T-helper 22 cell (primary cell): ENCODE data around the gene NEK7.
"Not testable (repeated sequence)": the region's sequence is repeated elsewhere in the genome, so short reads cannot be mapped to it uniquely, and the experiment has no call there.

Source experiments
- DNase-seq: peaks from one replicate; pipeline ENCODE4 v3.0.0-alpha.2; 2020; ENCODE audit warnings: low read depth

The NEK7 gene

DNA sequence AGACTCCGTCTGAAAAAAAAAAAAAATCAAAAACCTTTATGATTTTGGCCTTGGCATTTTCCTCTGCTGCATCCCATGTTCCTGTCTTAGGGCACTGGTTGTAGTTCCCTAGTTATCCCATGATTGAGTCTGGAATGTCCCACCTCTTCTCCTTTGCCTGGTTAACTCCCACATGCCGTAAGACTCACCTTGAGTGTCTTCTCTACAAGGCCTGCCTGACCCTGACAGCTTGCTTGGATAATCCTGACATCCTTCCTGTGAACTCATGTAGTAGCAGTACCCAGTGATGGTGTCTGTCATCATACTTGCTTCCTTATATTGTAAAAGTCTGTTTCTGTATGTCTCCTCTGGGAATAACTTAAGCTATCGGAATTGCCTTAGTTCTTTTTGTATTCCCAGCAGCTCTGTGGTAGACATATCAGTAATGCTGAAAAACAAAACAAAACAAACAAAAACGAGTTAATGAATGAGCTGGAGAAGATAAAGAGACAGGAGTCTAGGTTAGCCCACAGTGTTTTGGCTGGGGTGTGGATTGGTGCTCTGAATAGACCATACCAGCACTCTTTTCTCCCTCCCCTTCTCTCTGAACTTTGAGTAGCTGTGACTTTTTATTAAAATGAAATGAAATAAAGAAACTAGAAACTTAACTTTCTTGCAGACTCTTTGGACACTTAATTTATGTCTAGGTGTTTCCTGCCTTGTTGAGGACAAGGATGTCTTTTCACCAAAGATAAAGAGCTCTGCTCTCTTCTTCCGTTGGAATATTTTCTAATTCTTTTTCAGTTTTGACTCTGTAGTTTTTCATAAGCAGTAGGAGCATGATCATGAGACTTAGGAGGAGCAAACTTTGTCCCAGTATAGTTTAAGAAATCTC is 15.1 kb downstream of the NEK7 start:
- no peak for DNase-seq

DNA sequence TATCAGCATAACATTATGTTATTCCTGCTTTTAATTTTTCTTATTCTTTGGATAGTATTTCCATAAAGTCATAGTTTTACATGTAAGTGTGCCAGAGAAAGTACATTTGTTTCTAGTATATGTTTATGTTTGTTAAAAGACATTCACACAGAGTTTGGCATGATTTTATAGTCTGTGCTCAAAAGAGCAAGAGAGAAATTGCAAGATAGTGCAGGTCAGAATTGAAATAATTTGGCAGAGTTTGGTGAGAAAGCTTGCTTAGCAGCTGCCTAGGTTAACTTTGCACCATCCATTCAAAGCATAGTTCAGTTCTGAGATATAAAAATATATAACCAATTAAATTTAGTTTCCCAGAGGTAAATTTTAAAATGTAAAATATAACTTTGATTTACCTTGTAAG is 17.0 kb downstream of the NEK7 start:
- no peak for DNase-seq

DNA sequence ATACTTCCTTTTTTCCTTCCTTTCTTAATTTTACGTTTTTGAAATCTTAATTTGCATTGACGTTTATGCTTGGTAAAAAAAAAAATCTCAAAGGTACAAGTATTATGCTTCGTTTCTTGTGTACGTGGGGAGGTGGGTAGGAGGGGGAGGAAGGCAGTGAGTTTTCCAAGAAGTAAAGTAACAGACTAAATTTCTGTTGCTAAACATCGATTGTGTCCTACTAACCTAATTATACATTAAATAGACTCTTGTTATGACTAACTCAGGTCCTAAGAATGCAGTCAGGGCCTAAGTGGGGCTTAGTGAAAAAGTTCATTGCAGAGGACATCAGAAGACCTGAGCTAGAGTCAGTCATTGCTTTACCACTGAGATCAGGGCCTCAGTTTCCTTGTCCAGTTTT is 17.5 kb downstream of the NEK7 start:
- DNase-seq = peak; percentile 8

DNA sequence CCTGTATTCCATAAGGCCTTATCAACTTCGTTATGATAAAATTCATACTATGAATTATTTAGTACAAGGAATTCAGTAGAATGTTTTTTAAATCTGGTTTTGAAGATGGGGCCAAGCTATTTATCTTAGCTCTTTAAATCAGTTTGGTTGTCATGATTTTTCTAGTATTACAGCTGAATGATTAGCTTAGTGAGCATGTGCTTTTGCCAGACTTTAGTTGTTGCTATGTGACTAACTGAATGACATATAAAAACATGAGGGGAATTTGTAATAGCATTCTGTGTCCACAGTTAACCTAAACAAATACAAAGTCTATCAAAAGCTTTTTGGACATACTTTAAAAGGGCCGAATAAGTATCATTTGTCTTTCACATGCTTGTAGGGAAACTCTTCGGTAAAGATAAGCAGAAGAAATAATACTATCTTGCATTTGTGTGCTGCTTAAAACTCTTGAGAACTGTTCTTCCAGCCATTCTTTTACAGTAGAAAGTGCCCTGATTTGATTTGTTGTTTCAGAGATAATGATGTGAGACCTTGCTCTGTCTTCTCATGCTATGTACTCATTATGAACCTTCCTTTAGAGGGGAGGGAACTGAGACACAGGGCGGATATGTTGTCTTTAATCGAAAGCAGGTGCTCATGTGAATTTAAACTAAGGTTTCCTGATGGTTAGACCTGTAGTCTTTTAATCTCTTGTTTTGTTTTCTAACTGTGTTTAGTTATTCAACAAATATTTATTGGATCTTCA is 18.8 kb downstream of the NEK7 start:
- peak; percentile 4 for DNase-seq

DNA sequence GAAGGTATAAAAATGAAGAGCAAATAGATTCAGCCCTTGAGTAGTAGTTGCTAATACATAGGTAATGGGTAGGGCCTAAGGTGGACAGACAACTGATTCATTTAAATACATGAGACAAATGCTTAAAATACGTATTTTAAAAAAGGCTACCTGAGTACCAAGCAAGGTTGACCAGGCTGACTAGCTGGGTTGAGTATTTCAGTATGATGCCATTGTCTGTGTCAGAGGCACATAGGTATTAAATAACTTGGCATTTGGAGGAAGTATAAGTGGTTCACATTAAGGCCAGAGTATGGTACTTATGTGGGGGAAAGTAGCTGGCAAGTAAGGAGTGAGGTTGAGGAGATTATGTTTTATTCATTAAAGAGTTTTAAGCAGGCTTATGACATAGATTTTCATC is 19.4 kb downstream of the NEK7 start:
- DNase-seq = no peak

DNA sequence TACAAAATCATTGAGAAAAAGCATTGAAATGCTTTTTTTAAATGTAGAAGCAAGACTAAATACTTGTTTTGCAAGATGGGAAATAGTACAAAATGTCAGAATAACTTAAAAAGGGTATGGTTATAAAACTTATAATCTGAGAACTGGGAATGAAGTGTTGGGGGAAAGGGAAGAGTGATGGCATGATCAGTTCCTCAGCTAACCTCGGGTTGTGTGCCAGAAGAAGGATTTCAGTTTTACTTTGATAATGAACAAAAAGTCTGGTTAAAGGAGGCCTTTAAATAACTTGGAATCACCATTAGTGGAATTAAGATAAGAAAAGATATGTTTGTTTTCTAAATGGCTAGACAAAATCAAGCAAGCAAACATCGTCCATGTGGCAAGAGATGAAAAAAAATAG is 20.7 kb downstream of the NEK7 start:
- DNase-seq = no peak

DNA sequence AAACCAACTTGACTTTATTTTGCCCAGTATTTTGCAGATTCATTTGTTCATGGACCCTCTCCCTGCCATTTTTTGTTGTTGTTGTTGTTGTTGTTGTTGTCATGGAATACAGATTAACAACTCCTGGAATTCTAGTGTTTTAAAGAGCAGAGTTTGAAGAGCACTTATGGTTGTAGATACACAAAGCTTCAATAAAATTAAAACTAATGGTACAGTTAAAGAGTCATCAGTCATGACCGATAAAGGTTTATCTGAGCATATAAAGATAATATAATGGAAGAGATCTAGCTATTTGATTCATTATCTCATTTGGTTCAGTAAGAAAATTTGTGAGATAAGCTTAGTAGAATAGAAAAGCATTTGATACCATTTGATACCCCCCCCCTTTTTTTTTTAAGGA is 21.8 kb downstream of the NEK7 start:
- DNase-seq = no peak

DNA sequence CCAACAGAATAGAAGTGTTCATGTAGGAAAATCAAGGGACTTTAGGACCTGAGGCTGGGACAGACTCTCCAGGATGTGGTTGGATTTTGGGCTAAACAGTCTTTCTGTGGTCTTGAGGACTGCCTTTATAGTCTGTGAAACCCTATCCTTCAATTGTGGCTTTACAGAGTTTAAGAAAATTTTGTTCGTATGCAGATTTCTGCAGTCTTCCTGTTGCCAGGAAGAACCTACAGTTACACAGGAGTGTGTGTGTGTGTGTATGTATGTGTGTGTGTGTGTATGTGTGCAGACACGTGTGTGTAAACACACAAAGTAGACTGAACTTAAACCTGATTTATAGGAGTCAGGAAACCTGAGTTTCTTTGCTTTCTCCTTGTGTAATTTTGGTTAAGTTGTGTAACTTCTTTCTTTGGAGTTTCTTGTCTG is 22.8 kb downstream of the NEK7 start:
- no peak for DNase-seq

DNA sequence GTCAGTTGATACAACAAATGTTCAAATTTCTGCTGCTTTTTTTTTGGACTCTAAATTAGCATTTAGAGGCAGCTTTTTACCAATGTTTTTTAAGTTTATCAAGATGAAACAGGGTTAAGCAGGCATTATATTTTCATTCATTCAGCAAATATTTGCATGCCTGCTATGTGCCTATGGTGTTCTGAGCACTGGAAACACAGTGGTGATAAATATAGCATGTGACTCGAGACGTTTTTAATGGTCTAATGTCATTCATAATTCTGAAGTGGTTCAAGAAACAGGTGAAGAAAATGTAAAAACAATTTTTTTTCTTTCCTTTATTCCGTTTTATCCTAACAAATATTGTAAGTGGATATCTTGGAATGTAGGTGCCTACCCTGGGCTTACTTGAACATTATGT is 26.8 kb downstream of the NEK7 start:
- DNase-seq = no peak

DNA sequence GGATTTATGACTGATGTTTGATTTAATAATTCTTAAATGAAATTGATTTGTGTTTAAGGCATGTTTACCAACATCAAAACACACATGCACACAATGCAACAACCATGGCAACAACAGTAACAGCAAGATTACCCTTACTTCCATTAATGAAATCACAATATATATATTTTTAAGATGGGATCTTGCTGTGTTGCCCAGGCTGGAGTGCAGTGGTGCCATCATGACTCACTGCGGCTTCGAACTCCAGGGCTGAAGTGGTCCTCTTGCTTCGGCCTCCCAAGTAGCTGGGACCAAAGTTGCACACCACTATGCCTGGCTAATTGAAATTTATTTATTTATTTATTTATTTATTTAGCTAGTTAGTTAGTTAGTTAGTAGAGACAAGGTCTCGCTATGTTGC is 27.7 kb downstream of the NEK7 start:
- DNase-seq = no peak

DNA sequence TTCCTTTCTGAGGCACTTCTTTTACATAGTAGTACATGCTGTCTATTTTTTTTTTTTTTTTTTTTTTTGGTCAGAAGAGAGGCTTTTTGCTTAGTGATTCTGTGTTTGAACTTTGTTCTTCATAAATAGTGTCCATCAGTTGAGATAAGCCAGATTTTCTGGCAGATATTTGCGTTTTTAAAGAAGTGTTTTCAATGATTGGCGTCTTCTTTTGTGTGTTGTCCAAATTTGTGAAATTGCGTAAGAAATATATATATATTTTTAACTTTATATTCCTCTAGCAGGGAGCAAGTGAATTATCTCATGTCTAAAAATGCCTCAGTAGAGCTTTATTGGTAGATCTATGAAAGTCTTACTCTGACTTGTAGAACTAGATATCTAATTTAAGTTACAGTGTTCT is 28.3 kb downstream of the NEK7 start:
- no peak for DNase-seq

DNA sequence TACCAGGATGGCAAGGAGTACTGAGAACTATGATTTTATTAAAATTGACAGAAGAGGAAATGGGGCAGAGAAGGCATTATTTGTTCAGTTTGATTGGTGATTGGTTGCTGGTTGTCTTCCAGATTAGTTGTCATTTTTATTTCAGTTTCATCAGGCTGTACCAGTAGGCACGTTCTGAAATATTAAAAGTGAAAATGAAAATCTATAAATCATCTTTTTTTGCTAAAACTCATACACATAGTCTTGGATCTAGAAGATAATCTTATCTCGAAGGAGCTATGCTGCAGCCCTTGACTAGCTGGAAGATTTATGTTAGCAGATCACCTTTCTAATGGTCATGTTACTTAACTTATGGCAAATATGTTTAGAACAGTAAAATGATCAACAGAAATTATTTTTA is 29.0 kb downstream of the NEK7 start:
- no peak for DNase-seq

DNA sequence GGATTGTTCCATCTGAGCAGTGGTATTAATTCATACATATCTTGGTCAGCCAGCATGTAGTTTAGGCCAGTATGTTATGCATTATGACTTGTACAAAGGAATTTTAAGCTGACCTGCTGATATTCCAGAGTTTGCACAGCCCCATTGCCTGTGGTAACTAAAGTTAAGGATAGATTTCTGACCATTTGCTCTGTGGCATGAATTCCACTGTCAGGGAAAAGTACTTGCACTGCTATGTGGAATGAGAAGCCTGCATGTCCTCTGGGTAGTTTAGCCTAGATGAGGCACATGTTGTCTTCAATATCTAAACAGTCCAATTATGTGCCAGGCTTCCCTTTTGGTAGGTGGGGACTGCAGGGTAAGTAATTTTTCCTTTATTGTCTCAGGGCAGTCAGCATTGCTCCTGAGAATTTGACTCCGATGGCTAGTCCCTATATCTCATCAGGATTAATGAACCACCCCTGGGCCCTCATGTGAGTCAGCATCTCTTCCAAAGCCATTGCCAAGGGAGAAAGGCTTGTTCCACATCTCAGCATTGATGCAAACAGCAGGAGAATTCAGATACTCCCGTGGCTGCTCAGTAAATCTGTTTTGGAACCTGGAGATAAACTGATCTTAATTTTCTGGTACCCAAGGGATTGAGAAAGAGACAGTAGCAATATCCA is 30.2 kb downstream of the NEK7 start:
- DNase-seq = no peak

DNA sequence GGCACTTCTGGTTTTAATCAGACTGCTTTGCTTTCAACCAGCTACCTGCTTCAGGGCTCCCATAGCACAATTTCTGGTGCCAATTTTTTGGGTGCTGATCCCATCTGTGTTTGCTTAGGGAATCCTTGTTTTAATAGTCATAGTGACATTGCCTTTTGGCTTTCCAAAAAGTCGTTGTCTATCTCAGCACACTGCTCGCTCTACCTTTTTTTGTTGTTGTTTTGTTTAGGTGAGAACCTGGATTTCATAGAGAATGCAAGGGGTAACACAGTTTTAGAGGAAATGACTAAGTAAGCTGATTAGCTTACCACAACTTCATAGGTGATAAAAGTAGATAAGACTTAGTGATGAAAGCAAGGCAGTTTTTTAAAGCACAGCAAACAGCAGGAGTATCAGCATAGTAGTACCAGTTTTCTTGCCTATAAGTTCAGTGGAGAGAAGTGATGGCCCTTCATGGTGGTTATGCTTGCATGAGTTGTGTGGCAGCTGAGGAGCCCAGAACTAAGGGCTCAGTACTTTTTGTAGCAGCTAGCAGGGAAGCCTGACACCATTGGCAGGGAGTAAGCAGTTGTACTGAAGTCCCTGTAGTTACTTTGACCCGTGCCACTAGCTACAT is 31.3 kb downstream of the NEK7 start:
- DNase-seq = peak; percentile 32

DNA sequence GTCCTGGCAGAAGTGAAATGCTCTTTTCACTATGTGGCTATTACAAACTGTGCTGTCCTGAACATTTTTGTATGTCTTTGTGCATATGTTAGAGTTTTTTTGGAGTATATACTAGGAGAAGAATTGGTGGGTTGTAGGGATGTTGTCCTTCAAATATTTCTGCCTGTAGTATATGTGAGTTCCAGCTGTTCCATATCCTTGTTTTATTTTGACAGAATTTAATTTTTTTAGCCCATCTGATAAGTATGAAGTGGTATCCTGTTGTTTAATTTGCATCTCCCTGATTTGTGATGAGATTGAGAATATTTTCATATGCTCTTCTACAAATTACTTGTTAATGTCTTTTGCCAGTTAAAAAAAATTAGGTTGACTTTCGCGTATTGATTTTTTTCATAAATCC is 34.3 kb downstream of the NEK7 start:
- no peak for DNase-seq

DNA sequence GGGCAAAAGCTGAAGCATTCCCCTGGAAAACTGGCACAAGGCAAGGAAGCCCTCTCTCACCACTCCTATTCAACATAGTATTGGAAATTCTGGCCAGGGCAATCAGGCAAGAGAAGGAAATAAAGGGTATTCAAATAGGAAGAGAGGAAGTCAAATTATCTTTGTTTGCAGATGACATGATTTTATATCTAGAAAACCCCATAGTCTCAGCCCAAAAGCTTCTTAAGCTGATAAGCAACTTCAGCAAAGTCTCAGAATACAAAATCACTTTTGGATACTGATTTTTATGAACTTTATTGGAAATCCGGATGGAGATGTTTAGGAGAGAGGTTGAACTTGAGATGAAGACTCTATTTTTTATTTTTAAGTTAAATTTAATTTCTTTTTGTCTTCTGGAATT is 37.1 kb downstream of the NEK7 start:
- not testable (repeated sequence) for DNase-seq

DNA sequence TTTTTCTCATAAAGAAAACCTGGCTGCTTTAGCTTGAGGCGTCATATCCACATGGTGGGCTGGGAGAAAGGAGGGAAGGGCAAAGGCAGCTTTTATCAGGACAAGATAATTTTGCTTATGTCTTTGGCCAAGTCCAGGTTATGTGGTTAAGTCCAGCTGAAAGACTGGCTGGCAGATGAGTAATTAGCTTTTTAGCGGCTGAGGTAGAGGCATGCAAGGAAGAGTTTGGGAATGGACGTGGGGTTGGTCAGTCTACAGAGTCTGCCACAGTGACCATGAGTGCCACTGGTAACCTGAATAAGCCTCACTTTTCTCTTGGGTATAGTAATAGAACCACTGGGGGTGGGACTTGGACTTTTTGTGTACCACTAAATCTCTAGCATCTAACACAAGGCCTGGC is 39.8 kb downstream of the NEK7 start:
- no peak for DNase-seq

DNA sequence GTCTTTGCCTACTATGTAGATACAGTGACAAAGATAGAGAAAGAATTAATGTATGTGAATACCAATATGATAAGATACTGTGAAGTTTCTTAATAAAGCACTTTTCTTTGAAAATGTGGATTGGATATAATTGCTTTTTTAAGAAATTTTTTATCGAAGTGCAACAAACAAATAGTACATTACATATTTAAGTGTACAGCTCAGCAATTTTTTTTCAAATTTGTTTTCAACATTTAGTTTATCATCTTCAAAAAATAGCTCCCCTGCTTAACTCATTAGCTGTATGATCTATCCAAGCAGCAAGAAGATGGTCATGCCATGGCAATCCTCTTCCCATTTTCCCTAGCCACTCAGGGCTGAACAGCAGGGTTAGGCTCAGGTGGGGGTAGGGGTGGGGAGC is 40.5 kb downstream of the NEK7 start:
- DNase-seq = no peak

DNA sequence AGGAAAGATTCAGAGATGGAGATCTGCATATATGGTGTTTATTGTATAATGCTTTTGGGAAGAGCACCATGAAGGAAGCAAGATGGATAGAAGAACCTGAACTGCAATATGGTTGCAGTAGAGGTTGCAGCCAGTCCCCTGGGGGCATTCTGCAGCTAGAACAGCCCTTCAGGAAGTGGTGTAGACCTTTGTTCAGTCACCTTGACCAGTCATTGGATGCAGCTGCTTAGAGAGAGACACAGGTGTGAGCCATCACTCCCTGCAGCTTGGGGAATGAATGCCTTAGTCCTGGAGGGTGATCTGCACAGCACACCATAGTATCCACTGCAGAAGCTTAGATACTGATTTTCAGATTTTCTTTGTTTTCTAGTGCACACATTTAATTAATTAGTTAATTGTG is 42.3 kb downstream of the NEK7 start:
- DNase-seq = no peak

DNA sequence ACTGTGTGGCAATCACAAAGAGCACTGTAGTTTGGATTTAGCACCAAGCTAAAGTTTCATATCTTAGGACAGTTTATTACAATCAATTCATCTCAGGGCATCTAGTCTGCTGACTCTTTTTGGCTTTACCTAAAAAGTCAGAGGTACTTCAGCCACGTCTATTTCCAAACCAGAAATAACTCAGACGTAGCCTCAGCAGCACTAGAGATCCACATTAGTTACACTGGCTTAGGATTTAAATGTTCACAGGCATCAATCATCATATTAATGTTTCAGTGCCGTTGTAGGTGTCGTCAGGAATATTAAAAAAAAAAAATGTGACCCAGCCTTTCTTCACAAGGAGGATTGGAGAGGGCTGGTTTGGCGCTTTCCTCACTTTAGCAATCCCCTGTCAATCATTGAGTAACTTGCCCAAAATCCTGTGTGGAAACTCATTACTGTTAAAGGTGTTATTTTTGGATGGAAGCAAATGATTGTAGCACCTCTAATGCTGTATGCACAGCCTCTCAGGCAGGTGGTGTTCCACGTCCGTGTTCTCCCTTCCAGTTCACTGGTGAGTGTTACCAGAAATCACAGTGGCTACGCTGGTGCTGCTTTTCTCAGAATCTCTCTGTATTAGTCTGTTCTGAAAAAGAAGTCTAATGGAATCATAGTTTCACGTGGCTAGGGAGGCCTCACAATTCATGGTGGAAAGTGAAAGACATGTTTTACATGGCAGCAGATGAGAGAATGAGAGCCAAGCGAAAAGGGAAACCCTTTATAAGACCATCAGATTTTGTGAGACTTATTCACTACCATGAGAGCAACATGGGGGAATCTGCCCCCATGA is 45.4 kb downstream of the NEK7 start:
- DNase-seq = no peak

DNA sequence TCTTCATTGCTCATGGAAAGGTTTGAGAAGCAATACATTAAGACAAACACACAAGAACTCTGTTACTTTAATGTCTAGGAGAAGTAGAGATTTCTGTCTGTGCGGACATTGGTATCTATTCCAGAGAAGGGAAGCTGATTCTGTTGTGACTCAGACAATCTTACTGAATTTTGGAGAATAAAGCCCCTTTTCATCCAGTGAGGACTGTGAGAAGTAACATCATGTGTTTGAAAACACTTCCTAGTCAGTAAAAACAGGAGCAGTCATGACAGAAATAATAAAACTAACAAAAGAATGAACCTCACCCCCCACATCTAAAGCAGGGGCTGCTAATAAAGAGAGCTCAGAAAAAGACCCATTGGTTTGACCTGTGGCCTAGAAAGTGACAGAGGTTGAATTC is 46.6 kb downstream of the NEK7 start:
- no peak for DNase-seq
